ENCODE measurements around the gene CD300LG. TPM values are rescaled to one million over a fixed set of nuclear protein-coding genes. Genes with fewer than 3 reads are reported as not detected.

The CD300LG gene
- total and polyA plus RNA-seq, 4 donors: 1.1 to 6.8 (median 2.5) TPM

GRCh38 chr17:43877451-43878155 is 30.6 kb downstream of the CD300LG start:
- Histone ChIP-seq H3K27me3 (ENCODE audit: control insufficient read depth in 3 of 3, insufficient read depth in 3 of 3, low read length in 2 of 3) (no peaks in the 10 kb centered on the region), H3K36me3 (ENCODE audit: control insufficient read depth in 4 of 4, insufficient read depth in 4 of 4, low read length in 4 of 4) (peaks cover 0 to 3% (median 0%) of the 10 kb centered on the region in 4 donors), H3K9ac (ENCODE audit: insufficient read depth in 1 of 2, low read length in 2 of 2) (no peak overlapping the region), H3K9me3 (ENCODE audit: control insufficient read depth in 4 of 4, insufficient read depth in 3 of 4, low read length in 3 of 4) (no peaks in the 10 kb centered on the region), H3K4me1 (ENCODE audit: control insufficient read depth in 5 of 5, insufficient read depth in 5 of 5, low read length in 5 of 5) (no peaks in the 10 kb centered on the region), H3K27ac (ENCODE audit: low read depth in 1 of 2, low read length in 1 of 2) (no peak overlapping the region), H3K4me3 (no peak overlapping the region)
- no peak for TF ChIP-seq CTCF (IDR thresholded peaks at IDR 0.05; ENCODE audit: control extremely low read depth, extremely low read depth)
- 94 to 97% methylated on average over 10 of the region's 10 CpGs for WGBS, 2 donors
- DNase-seq (no peak), ATAC-seq (ENCODE audit: insufficient read depth, low FRiP score) (no peak)

- DNase-seq (peak; percentile 74 to 81 (median 75)), ATAC-seq (ENCODE audit: insufficient read depth, low FRiP score) (peak; percentile 77)
- peaks cover 0 to 3% (median 0%) of the 10 kb centered on the region in 4 donors for H3K36me3 ChIP-seq (ENCODE audit: control insufficient read depth in 4 of 4, insufficient read depth in 4 of 4, low read length in 4 of 4)
- WGBS, 2 donors: 19 to 24% methylated on average over 13 of the region's 13 CpGs
- no peaks in the 10 kb centered on the region for H3K27me3 ChIP-seq (ENCODE audit: control insufficient read depth in 3 of 3, insufficient read depth in 3 of 3, low read length in 2 of 3)
- H3K9ac ChIP-seq (ENCODE audit: insufficient read depth in 1 of 2, low read length in 2 of 2): no peak overlapping the region
- no peaks in the 10 kb centered on the region for H3K4me1 ChIP-seq (ENCODE audit: control insufficient read depth in 5 of 5, insufficient read depth in 5 of 5, low read length in 5 of 5)
- peak; percentile 84 for TF ChIP-seq CTCF (IDR thresholded peaks at IDR 0.05; ENCODE audit: control extremely low read depth, extremely low read depth)
- no peaks in the 10 kb centered on the region for H3K9me3 ChIP-seq (ENCODE audit: control insufficient read depth in 4 of 4, insufficient read depth in 3 of 4, low read length in 3 of 4)
- no peak overlapping the region for H3K4me3 ChIP-seq
- H3K27ac ChIP-seq (ENCODE audit: low read depth in 1 of 2, low read length in 1 of 2): no peak overlapping the region
Observed at GRCh38 chr17:43878260-43879175, 31.5 kb downstream of the CD300LG start.

DNA sequence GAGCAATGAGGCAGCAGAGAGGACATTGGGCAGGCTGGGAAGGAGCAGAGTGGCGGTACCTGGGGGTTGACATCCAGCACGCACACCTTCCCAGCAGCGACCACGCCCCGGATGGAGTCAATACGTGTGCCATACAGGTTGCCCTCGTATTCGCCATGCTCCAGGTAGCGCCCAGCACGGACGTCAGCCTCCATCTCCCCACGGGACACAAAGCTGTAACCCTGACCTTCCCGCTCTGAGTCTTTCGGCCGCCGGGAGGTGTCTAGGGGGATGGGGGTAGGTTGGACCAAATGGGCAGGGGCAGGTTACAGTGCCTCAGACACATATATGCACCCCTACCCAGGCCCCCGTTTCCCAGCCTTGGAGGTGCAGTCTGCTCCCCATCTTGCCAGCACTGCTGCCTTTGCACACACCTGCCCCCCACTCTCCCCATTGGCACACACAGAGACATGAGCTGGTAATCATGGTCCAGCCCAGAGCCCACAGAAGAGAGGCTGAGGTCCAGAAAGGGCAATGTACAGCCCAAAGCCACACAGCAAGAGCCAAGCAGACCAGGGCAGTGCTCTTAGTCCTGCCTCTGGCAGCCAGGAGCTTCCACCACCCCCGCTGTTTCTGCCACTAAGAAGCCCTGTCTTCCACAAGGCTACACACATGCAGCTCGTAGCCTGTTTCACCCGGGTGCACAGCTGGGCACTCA is 32.9 kb downstream of the CD300LG start:
- no peak overlapping the region for H3K4me3 ChIP-seq
- H3K9ac ChIP-seq (ENCODE audit: insufficient read depth in 1 of 2, low read length in 2 of 2): no peak overlapping the region
- no peak for TF ChIP-seq CTCF (IDR thresholded peaks at IDR 0.05; ENCODE audit: control extremely low read depth, extremely low read depth)
- H3K27ac ChIP-seq (ENCODE audit: low read depth in 1 of 2, low read length in 1 of 2): no peak overlapping the region
- no peak for ATAC-seq (ENCODE audit: insufficient read depth, low FRiP score)
- H3K9me3 ChIP-seq (ENCODE audit: control insufficient read depth in 4 of 4, insufficient read depth in 3 of 4, low read length in 3 of 4): no peaks in the 10 kb centered on the region
- DNase-seq: no peak
- H3K27me3 ChIP-seq (ENCODE audit: control insufficient read depth in 3 of 3, insufficient read depth in 3 of 3, low read length in 2 of 3): no peaks in the 10 kb centered on the region
- 90 to 94% methylated on average over 20 of the region's 20 CpGs for WGBS, 2 donors
- H3K4me1 ChIP-seq (ENCODE audit: control insufficient read depth in 5 of 5, insufficient read depth in 5 of 5, low read length in 5 of 5): no peaks in the 10 kb centered on the region
- peaks cover 0 to 3% (median 0%) of the 10 kb centered on the region in 4 donors for H3K36me3 ChIP-seq (ENCODE audit: control insufficient read depth in 4 of 4, insufficient read depth in 4 of 4, low read length in 4 of 4)
